Measurements from ENCODE around the gene MICAL3. TPM values are rescaled to one million over a fixed set of nuclear protein-coding genes. Genes with fewer than 3 reads are reported as not detected.

The MICAL3 gene
- total and polyA plus RNA-seq, 9 of the 15 experiments (the other 6 are each of a cell fraction or from before 2014, with no cell fraction given) = 0.53 to 32.1 (median 12.3) TPM

DNA sequence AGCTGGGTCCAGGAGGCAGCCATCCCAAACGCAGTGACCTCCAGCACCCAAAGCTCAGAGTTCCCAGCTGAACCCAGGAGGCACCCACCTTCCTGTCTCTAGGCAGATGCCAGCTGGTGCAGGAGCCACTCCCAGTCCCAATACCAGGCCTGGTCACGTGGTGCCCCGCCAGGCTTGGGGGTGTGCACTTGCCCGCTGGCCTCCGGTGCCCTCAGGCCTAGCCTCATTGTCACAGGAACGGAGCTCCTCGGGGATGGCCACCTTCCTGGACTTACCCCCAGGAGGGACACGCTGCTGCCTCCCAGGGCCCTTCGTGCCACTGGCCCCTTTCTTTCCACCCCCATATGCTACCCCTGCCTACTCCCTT is 254.7 kb downstream of the MICAL3 start:
- Histone ChIP-seq H3K27ac (ENCODE audit: extremely low read depth, low read depth, low read length) (no peak overlapping the region), H3K79me2 (ENCODE audit: control insufficient read depth, insufficient read depth, low read length) (peaks cover 79% of the 10 kb centered on the region), H4K20me1 (replicated peaks; ENCODE audit: control insufficient read depth, insufficient read depth, low read length) (peaks cover 55% of the 10 kb centered on the region), H3K9ac (ENCODE audit: insufficient read depth in 1 of 2, low read depth in 2 of 2, low read length in 2 of 2) (peak overlapping the region in 1 of 2 experiments; percentile 59; a peak in 1 of 4 replicates), H3K9me1 (ENCODE audit: control insufficient read depth, insufficient read depth, low read length) (no peaks in the 10 kb centered on the region), H3K4me3 (no peak overlapping the region), H3K4me1 (replicated peaks in 1 of 2; ENCODE audit: control insufficient read depth in 2 of 2, insufficient read depth in 2 of 2, low read length in 2 of 2) (peaks cover 10 to 53% of the 10 kb centered on the region in 2 experiments), H2AFZ (ENCODE audit: low read depth, low read length) (no peak overlapping the region), H3K27me3 (ENCODE audit: control insufficient read depth in 2 of 2, insufficient read depth in 2 of 2, low read length in 2 of 2) (no peaks in the 10 kb centered on the region), H3K36me3 (ENCODE audit: control insufficient read depth, insufficient read depth, low read length) (peaks cover 18% of the 10 kb centered on the region; the same call in 2 of the 3 replicates), H3K9me3 (replicated peaks; ENCODE audit: control insufficient read depth, insufficient read depth, low read depth, low read length) (no peaks in the 10 kb centered on the region), H3K4me2 (ENCODE audit: insufficient read depth, low read length) (no peak overlapping the region)
- intact Hi-C loops (cut with micrococcal nuclease) (loop anchor here (10.0 kb wide), 1 partner anchor 295 kb away; no protein-coding TSS in a partner anchor), in situ Hi-C loops (cut with MboI) (no loop called here)
- CTCF ChIA-PET (ENCODE audit: low intra/inter-chr PET ratio) = no interaction called here
- no TSS peak for BruUV-seq (replicated peaks)
- POLR2A ChIA-PET = interaction anchor here (0.6 to 7.0 kb wide), 8 partner anchors 9 to 283 kb away, joined by 3 to 54 read pairs (median 3); no protein-coding TSS in a partner anchor
- ATAC-seq = no peak
- WGBS (ENCODE audit: insufficient coverage, low coverage, missing lambda C conversion rate) = 90% methylated on average over 9 of the region's 9 CpGs
- TF ChIP-seq PHTF2 (CRISPR knock-in tag; IDR thresholded peaks at IDR 0.05) (no peak), RBFOX2 (IDR thresholded peaks at IDR 0.05; ENCODE audit: low read depth, low read length) (0 out of 2 replicates have a peak, but pooled peaks have one; percentile 27)
- no peak for DNase-seq (ENCODE audit: extremely low read depth in 1 of 4, low spot score in 3 of 4)
- FAIRE-seq = no peak

DNA sequence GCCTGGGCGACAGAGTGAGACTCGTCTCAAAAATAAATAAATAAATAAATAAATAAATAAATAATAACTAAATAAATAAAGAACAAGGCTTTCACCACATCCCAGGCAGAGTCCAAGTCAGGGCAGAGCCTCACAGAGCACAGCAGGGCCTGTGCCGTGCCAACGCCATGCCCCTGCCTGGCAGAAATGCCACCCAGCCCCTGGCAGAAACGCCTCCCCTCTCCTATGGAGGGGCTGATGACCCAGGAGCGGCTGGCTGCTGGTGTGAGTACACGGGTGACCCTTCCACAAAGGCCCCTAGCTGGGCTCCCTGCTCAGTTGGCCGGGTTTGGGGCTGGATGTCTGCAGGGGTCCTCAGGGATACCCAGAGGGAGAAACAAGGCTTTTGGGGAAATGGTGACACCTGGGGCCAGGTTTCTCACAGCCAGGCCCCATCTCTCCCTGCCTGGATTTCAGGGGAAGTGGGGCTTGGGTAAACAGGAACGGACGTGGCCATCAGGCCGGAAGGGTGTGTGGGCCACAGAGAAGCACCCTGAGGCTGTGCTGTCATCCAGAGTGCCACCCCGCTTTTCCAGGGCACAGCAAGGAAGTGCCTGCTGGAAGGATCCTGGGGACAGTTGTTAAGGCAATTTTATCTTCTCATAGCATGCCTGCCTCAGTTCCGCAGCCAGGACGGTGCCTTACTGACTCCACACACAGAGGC is 255.2 kb downstream of the MICAL3 start:
- Histone ChIP-seq H3K79me2 (ENCODE audit: control insufficient read depth, insufficient read depth, low read length) (peaks cover 85% of the 10 kb centered on the region), H3K27me3 (ENCODE audit: control insufficient read depth in 2 of 2, insufficient read depth in 2 of 2, low read length in 2 of 2) (no peaks in the 10 kb centered on the region), H3K27ac (ENCODE audit: extremely low read depth, low read depth, low read length) (no peak overlapping the region), H3K4me3 (no peak overlapping the region), H3K9me3 (replicated peaks; ENCODE audit: control insufficient read depth, insufficient read depth, low read depth, low read length) (no peaks in the 10 kb centered on the region), H2AFZ (ENCODE audit: low read depth, low read length) (no peak overlapping the region), H3K9ac (ENCODE audit: insufficient read depth in 1 of 2, low read depth in 2 of 2, low read length in 2 of 2) (peak overlapping the region in 1 of 2 experiments; percentile 59; a peak in 1 of 4 replicates), H4K20me1 (replicated peaks; ENCODE audit: control insufficient read depth, insufficient read depth, low read length) (peaks cover 60% of the 10 kb centered on the region), H3K4me1 (replicated peaks in 1 of 2; ENCODE audit: control insufficient read depth in 2 of 2, insufficient read depth in 2 of 2, low read length in 2 of 2) (peaks cover 10 to 48% of the 10 kb centered on the region in 2 experiments), H3K4me2 (ENCODE audit: insufficient read depth, low read length) (no peak overlapping the region), H3K36me3 (ENCODE audit: control insufficient read depth, insufficient read depth, low read length) (peaks cover 18% of the 10 kb centered on the region; the same call in 2 of the 3 replicates), H3K9me1 (ENCODE audit: control insufficient read depth, insufficient read depth, low read length) (no peaks in the 10 kb centered on the region)
- FAIRE-seq = no peak
- POLR2A ChIA-PET = interaction anchor here (0.6 to 7.0 kb wide), 6 partner anchors 10 to 283 kb away, joined by 3 to 54 read pairs (median 3); no protein-coding TSS in a partner anchor
- intact Hi-C loops (cut with micrococcal nuclease) (no loop called here), in situ Hi-C loops (cut with MboI) (no loop called here)
- no peak for ATAC-seq
- CTCF ChIA-PET (ENCODE audit: low intra/inter-chr PET ratio) = no interaction called here
- TF ChIP-seq HSF4 (CRISPR knock-in tag; IDR thresholded peaks at IDR 0.05; ENCODE audit: borderline replicate concordance) (no peak), ARID1B (IDR thresholded peaks at IDR 0.05) (no peak), RBFOX2 (IDR thresholded peaks at IDR 0.05; ENCODE audit: low read depth, low read length) (0 out of 2 replicates have a peak, but pooled peaks have one; percentile 9), HOXB6 (CRISPR knock-in tag; IDR thresholded peaks at IDR 0.05; ENCODE audit: borderline replicate concordance) (no peak), CREB3L1 (IDR thresholded peaks at IDR 0.05; ENCODE audit: borderline replicate concordance, low read depth) (no peak), ZNF165 (CRISPR knock-in tag; IDR thresholded peaks at IDR 0.05; ENCODE audit: borderline replicate concordance) (no peak), HNRNPL (IDR thresholded peaks at IDR 0.05; ENCODE audit: low read depth, low read length) (0 out of 2 replicates have a peak, but pooled peaks have one; percentile 32), PTTG1 (tag; IDR thresholded peaks at IDR 0.05; ENCODE audit: low read depth) (no peak)
- DNase-seq (ENCODE audit: extremely low read depth in 1 of 4, low spot score in 3 of 4) = no peak
- WGBS (ENCODE audit: insufficient coverage, low coverage, missing lambda C conversion rate) = 90% methylated on average over 12 of the region's 14 CpGs
- BruUV-seq (replicated peaks) = no TSS peak

All from K562 (cell line).